MM.1S (cell line): ENCODE results near the gene SLC16A7.

Experiments
- CTCF ChIP-seq: fragments of 300-600 bp; sonication (generic); IDR thresholded peaks from 2 replicates; pipeline ENCODE4 v1.5.1; 2016; ENCODE audit warnings: antibody characterized with exemption, low read length, mixed read lengths
- EZH2 ChIP-seq: fragments of 300-600 bp; sonication (generic); optimal IDR thresholded peaks from 2 replicates; pipeline ENCODE3; 2017; ENCODE audit warnings: low read depth, mild to moderate bottlenecking, antibody characterized with exemption, low read length, mixed read lengths
- EZH2phosphoT487 ChIP-seq: fragments of 300-600 bp; sonication (generic); IDR thresholded peaks from 2 replicates; pipeline ENCODE4 v1.6.1; 2018; ENCODE audit warnings: antibody characterized with exemption, low read length

GRCh38 chr12:59615392-59616165, 19.8 kb downstream of the SLC16A7 start:
- TF ChIP-seq CTCF = no peak
- no peak for TF ChIP-seq EZH2phosphoT487
- TF ChIP-seq EZH2 = no peak
